ENCODE measurements around the gene LETM1. TPM values are rescaled to one million over a fixed set of nuclear protein-coding genes. Genes with fewer than 3 reads are reported as not detected.
A peak's percentile ranks its signal among the peaks of the same experiment; 100 is the strongest.

Gene LETM1
- total and polyA plus RNA-seq, 2 experiments from 2014 or later, result 19.0 to 42.3 TPM

GRCh38 chr4:1795299-1796195 lies 60.4 kb downstream of the LETM1 start:
- Histone ChIP-seq H3K9ac (no peak overlapping the region), H3F3A (ENCODE audit: insufficient read depth) (no peaks in the 10 kb centered on the region), H3K27me3 (replicated peaks; ENCODE audit: insufficient read depth) (peaks cover 14% of the 10 kb centered on the region), H3K27ac (no peak overlapping the region), H3K4me3 (no peak overlapping the region), H2AFZ (no peak overlapping the region), H3K36me3 (ENCODE audit: low read depth) (no peaks in the 10 kb centered on the region), H4K20me1 (ENCODE audit: insufficient read depth) (no peaks in the 10 kb centered on the region), H3K9me3 (ENCODE audit: low read depth) (no peaks in the 10 kb centered on the region), H3K4me1 (ENCODE audit: insufficient read depth) (no peaks in the 10 kb centered on the region), H3K4me2 (ENCODE audit: unreplicated experiment) (no peak overlapping the region), H3K79me2 (ENCODE audit: insufficient read depth) (no peaks in the 10 kb centered on the region), H3K9me2 (ENCODE audit: insufficient read depth) (no peaks in the 10 kb centered on the region)
- TF ChIP-seq EZH2 (IDR thresholded peaks at IDR 0.05; ENCODE audit: insufficient read depth, poor library complexity, severe bottlenecking) (no peak), EZH2phosphoT487 (IDR thresholded peaks at IDR 0.05; ENCODE audit: insufficient read depth, low read depth) (no peak)
- DNase-seq, result no peak
- WGBS, 2 experiments (ENCODE audit: low coverage in 1 of 2, low lambda C conversion rate in 2 of 2, missing lambda C conversion rate in 2 of 2), result 58 to 62% methylated on average over 20 to 32 of the region's 32 CpGs
- in situ Hi-C loops (cut with MboI), result no loop called here

- 1 to 9% methylated on average over 24 to 30 of the region's 68 CpGs for WGBS, 2 experiments (ENCODE audit: low coverage in 1 of 2, low lambda C conversion rate in 2 of 2, missing lambda C conversion rate in 2 of 2)
- Histone ChIP-seq H3K4me2 (ENCODE audit: unreplicated experiment) (no peak overlapping the region), H2AFZ (no peak overlapping the region), H3K36me3 (ENCODE audit: low read depth) (no peaks in the 10 kb centered on the region), H3K27ac (no peak overlapping the region), H3F3A (ENCODE audit: insufficient read depth) (no peaks in the 10 kb centered on the region), H3K4me3 (no peak overlapping the region), H3K9ac (no peak overlapping the region), H4K20me1 (ENCODE audit: insufficient read depth) (no peaks in the 10 kb centered on the region), H3K27me3 (replicated peaks; ENCODE audit: insufficient read depth) (peaks cover 14% of the 10 kb centered on the region), H3K9me3 (ENCODE audit: low read depth) (no peaks in the 10 kb centered on the region), H3K4me1 (ENCODE audit: insufficient read depth) (no peaks in the 10 kb centered on the region), H3K79me2 (ENCODE audit: insufficient read depth) (no peaks in the 10 kb centered on the region), H3K9me2 (ENCODE audit: insufficient read depth) (no peaks in the 10 kb centered on the region)
- in situ Hi-C loops (cut with MboI), result no loop called here
- TF ChIP-seq EZH2phosphoT487 (IDR thresholded peaks at IDR 0.05; ENCODE audit: insufficient read depth, low read depth) (0 out of 2 replicates have a peak, but pooled peaks have one; percentile 39), EZH2 (IDR thresholded peaks at IDR 0.05; ENCODE audit: insufficient read depth, poor library complexity, severe bottlenecking) (peak; percentile 57)
- no peak for DNase-seq
Observed at GRCh38 chr4:1794809-1795298, 61.1 kb downstream of the LETM1 start.

- H3K36me3 ChIP-seq (ENCODE audit: low read depth), result no peaks in the 10 kb centered on the region
- peak; percentile 45 for DNase-seq
- H3K27me3 ChIP-seq (replicated peaks; ENCODE audit: insufficient read depth), result peaks cover 14% of the 10 kb centered on the region
- peak; percentile 98 for TF ChIP-seq EZH2 (IDR thresholded peaks at IDR 0.05; ENCODE audit: insufficient read depth, poor library complexity, severe bottlenecking)
- 0 out of 2 replicates have a peak, but pooled peaks have one; percentile 57 for TF ChIP-seq EZH2phosphoT487 (IDR thresholded peaks at IDR 0.05; ENCODE audit: insufficient read depth, low read depth)
- H3K79me2 ChIP-seq (ENCODE audit: insufficient read depth), result no peaks in the 10 kb centered on the region
- no peaks in the 10 kb centered on the region for H3K4me1 ChIP-seq (ENCODE audit: insufficient read depth)
- H3F3A ChIP-seq (ENCODE audit: insufficient read depth), result no peaks in the 10 kb centered on the region
- H2AFZ ChIP-seq, result no peak overlapping the region
- no peak overlapping the region for H3K27ac ChIP-seq
- H3K9me3 ChIP-seq (ENCODE audit: low read depth), result no peaks in the 10 kb centered on the region
- no peak overlapping the region for H3K9ac ChIP-seq
- H3K4me2 ChIP-seq (ENCODE audit: unreplicated experiment), result no peak overlapping the region
- H4K20me1 ChIP-seq (ENCODE audit: insufficient read depth), result no peaks in the 10 kb centered on the region
- in situ Hi-C loops (cut with MboI), result no loop called here
- 3% methylated on average over 73 to 94 of the region's 101 CpGs for WGBS, 2 experiments (ENCODE audit: low coverage in 1 of 2, low lambda C conversion rate in 2 of 2, missing lambda C conversion rate in 2 of 2)
- H3K4me3 ChIP-seq, result 0 out of 2 replicates have a peak overlapping the region, but pooled peaks have one; percentile 6
- H3K9me2 ChIP-seq (ENCODE audit: insufficient read depth), result no peaks in the 10 kb centered on the region
Observed at GRCh38 chr4:1793940-1794808, 61.8 kb downstream of the LETM1 start.

- no peaks in the 10 kb centered on the region for H3K79me2 ChIP-seq (ENCODE audit: insufficient read depth)
- H3K9ac ChIP-seq, result no peak overlapping the region
- no peak overlapping the region for H3K4me2 ChIP-seq (ENCODE audit: unreplicated experiment)
- DNase-seq, result peak; percentile 59
- no peaks in the 10 kb centered on the region for H3K36me3 ChIP-seq (ENCODE audit: low read depth)
- no peak overlapping the region for H2AFZ ChIP-seq
- H3K27ac ChIP-seq, result no peak overlapping the region
- H3K4me3 ChIP-seq, result peak overlapping the region; percentile 67
- H4K20me1 ChIP-seq (ENCODE audit: insufficient read depth), result no peaks in the 10 kb centered on the region
- 0 to 2% methylated on average over 4 to 17 of the region's 44 CpGs for WGBS, 2 experiments (ENCODE audit: low coverage in 1 of 2, low lambda C conversion rate in 2 of 2, missing lambda C conversion rate in 2 of 2)
- no peaks in the 10 kb centered on the region for H3K9me3 ChIP-seq (ENCODE audit: low read depth)
- H3K9me2 ChIP-seq (ENCODE audit: insufficient read depth), result no peaks in the 10 kb centered on the region
- H3K4me1 ChIP-seq (ENCODE audit: insufficient read depth), result no peaks in the 10 kb centered on the region
- H3K27me3 ChIP-seq (replicated peaks; ENCODE audit: insufficient read depth), result peaks cover 14% of the 10 kb centered on the region
- H3F3A ChIP-seq (ENCODE audit: insufficient read depth), result no peaks in the 10 kb centered on the region
- in situ Hi-C loops (cut with MboI), result no loop called here
- no peak for TF ChIP-seq EZH2 (IDR thresholded peaks at IDR 0.05; ENCODE audit: insufficient read depth, poor library complexity, severe bottlenecking)
Observed at GRCh38 chr4:1793496-1793840, 62.5 kb downstream of the LETM1 start.
